Measurements from ENCODE around the gene NPEPL1.

GRCh38 chr20:58695895-58696375, 3.3 kb downstream of the NPEPL1 start:
- TF ChIP-seq CTCF (IDR thresholded peaks at IDR 0.05; ENCODE audit: extremely low read depth in 1 of 2, insufficient read depth in 1 of 2, low read depth in 1 of 2, low read length in 2 of 2): no peak
- no peak for TF ChIP-seq POLR2A (IDR thresholded peaks at IDR 0.05; ENCODE audit: low read depth, low read length)

All from endothelial cell of umbilical vein (primary cell).